Fibroblast of skin of left quadriceps (primary cell): Measurements from ENCODE around the gene PSMG3.
A peak's percentile ranks its signal among the peaks of the same experiment; 100 is the strongest.

Experiments
- DNase-seq, 2 experiments: peaks; one replicate each; pipeline ENCODE4 v3.0.0-alpha.2; 2013; ENCODE audit warnings: low read depth in 2 of 2

Gene PSMG3

DNA sequence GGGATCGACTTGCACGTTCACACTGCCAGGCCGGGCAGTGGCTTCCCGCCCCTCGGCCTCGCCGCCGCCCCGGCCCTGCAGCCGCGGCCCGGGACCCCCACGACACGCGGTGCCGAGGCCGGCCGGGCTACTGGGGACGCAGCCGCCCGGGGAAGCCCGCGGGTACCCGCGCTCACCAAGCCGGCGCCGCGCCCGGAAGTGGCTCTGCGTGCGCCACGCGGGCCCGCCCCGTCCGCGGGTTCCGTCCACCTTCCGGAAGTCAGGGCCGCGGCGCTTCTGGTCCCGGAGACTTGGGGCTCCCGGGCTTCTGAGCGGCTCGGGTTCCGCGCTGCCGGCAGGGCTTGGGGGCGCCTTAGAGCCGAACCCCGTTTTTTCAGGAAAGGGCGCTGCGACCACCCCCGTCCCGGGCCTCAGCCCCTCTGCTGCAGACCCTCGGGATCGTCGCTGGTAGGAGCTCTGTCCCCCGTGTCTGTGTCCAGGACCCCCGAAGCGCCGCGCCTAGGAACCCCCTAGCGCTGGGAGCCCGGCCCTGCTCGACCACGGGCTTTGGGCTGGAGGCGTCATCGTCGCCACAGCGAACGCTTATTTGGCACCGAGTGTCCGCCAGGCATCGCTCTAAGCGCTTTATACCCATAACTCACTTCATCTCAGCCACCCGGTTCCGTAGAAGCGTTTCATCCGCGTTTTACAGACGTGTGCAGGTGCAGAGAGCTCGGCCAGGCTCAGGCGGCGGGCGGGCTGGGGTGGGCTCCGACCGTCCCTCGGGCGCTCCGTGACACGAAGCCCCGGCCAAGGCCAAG lies at the start of gene PSMG3:
Gene PSMG3, minus strand, starts transcription at position 200 of the 800 bp plus-strand sequence. CDS start 693 bp downstream, outside the sequence.
- DNase-seq = peak in 1 of 2 experiments; percentile 71

GRCh38 chr7:1618475-1618874 lies 48.6 kb upstream of the PSMG3 start:
- no peak for DNase-seq

- DNase-seq = no peak
Measured at GRCh38 chr7:1617957-1618356, 48.1 kb upstream of the PSMG3 start.

- no peak for DNase-seq
Measured at GRCh38 chr7:1616741-1617140, 46.9 kb upstream of the PSMG3 start.

DNA sequence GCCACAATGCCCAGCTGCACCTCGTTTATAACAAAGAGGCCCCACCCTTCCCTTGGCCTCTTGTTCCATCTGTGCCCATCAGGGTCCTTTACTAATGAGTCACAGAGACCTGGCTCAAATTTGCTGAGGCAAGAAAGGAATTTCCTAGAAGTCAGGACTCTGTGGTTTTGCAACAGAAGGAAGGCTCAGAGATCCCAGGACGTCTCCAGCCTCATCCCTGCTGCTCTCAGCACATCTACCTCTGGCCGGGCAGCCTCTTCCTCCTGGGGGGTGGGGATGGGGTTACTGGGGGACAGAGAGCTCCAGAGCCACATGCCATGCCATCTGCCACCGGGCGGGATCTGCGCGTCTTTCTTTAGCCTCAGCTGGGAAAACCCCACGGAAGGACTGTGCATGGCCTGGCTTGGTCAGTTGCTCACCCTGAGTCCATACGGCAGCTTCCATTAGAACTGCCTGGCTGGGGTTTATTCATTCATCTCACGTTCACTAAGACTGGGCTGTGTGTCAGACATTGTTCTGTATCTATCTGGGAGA lies 41.9 kb upstream of the PSMG3 start:
- DNase-seq = peak; percentile 34 to 38

DNA sequence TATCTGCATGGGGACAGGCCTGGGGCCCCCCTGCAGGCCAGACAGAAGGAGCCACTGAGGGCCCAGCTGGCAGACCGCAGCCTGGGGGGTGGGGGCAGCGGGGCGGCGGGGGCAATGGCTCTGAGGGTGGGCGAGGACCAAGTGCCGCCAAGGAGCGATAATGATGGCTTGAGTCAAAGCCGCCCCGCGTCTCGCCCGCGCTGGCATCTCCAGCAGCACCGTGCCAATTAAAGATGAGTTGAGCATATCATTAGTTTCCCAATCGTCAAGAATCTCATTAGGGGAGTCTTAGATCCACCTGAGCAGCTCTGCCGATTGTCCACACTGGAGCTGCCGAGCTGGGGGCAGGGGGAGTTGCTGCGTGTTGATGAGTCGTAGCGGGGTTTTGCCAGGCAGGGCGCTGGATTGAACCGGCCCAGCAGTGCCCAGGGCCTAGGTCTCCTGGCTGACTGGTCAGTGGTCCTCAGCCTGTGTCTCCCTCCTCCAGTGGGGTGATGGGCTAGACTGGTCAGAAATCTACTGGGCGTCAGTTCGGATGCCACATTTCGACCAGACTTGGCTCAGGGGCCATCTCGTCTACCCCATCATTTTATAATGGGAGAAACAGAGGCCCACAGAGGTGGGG lies 41.0 kb upstream of the PSMG3 start:
- DNase-seq = no peak

DNA sequence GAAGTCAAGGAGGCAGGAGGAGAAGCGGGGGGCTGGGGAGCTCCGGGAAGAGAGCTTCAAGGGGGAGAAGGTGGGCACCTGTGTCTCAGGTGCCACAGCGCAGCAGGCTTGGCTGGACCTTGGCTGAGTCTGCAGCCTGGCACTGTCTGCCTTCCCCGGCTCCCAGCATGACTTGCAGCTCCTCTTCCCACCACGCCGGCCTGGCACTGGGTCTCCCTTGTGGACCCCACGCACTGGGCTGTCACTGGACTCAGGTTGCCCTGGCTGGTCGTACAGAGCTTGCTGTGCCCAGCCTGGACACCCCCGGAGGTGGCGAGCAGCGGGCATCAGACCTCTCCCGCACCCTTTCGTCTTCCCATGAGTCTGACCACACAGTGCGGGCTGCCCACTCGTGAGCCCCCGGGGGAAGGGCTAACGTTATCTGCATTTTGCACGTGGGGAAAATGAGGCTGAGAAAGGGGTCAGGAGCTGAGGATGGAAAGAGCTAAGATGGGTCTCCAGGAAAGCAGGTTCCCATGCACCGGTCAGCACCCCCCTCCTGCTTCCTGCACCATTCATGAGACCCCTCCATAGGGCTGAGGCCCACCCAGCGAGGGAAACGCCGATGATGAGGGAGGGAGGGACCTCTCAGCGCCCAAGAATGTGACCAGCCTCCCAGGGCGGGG lies 40.3 kb upstream of the PSMG3 start:
- DNase-seq = no peak

DNA sequence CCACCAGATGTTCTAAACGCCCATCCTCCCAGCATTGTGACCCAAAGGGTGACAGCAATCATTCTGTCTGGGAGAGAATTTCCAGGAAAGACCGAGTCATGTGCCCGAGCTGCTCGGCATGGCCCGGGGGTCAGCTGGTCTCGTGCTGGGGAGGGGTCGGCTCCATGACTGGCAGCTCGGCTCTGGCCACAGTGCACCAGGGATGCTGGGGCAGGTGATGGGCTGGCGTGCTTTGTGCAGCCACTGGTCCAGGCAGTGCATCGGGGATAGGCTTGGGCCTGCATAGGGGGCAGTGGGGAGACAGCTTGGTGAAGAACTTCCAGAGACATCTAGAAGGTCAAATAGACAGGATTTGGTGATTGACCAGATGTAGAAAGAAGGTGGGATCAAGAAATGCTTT lies 39.2 kb upstream of the PSMG3 start:
- no peak for DNase-seq

DNA sequence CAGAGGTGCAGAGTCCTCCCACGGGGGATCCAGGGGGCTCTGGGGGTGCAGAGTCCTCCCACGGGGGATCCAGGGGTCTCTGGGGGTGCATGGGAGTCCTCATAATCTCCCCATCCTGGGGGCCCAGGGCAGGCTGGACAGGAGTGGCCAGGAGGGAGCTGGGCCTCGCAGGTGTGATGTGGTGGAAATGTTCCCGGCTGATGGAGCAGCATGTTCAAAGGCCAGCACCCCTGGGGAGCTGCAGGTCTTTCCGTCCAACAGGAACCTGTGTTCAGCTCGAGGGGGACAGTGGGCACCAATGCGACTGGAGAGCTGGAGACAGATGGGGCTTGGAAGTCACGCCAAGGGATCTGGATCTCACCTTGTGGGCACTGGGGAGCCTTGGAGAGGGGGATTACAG lies 38.5 kb upstream of the PSMG3 start:
- DNase-seq = no peak

- DNase-seq = no peak
Measured at GRCh38 chr7:1607696-1608095, 37.9 kb upstream of the PSMG3 start.

GRCh38 chr7:1607001-1607400 lies 37.2 kb upstream of the PSMG3 start:
- DNase-seq = no peak

DNA sequence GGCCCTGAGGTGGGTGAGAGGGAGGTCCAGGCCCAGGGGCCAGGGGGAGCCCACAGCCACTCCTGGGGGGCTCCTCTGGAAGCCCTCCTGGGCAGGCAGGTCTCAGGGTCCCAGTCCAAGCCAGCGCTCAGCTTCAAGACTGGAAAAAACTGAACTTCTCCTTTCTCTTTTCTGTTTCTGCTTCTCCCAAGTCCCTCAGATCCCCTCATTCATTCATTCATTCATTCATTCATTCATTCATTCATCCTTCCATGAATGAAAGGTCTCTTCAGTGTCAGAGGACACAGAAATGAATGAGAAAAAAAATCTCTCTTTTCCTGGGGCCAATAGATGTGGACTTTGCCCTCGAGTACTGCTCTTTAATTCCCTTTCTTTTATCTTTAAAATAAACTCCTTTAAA lies 34.6 kb upstream of the PSMG3 start:
- DNase-seq = no peak

DNA sequence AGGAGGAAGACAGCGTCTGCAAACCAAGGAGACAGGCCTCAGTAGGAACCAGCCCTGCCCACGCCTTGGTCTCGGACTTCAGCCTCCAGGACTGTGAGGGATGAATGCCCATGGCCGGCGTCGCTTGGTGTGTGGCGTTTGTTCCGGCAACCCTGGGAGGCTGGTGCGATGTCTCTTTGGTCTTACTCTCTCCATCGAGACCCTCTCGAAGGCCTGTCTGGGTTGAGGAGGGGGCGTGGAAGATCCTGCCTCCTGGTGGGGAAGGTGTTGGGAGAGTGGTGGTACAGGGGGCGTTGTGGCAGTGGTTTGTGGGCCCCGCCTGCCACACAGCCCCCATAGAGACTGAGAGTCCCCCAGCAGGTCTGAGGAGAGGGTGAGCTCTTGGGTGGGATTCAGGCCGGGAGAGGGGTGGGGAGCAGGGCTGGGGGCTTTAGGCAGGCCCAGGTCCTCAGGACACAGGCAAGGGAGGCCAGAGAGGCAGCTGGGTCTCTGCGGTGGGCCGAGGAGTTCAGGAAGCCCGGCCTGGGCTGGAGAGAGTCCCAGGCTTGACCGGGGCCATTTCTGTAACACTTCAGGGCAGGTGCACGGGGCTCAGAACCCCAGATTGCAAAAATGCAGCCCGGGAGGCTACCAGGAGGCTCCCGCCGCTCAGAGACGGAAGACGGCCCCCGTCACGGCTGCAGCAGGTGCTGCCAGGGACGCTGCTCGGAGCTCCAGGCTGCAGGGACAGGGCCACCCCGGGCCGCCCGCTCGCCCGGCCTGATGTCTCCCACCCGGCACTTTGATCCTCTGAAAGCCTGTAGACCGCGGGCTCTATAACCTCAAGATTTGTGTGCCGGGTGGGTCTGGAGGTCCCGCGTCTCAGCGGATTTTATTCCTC lies 33.8 kb upstream of the PSMG3 start:
- no peak for DNase-seq

DNA sequence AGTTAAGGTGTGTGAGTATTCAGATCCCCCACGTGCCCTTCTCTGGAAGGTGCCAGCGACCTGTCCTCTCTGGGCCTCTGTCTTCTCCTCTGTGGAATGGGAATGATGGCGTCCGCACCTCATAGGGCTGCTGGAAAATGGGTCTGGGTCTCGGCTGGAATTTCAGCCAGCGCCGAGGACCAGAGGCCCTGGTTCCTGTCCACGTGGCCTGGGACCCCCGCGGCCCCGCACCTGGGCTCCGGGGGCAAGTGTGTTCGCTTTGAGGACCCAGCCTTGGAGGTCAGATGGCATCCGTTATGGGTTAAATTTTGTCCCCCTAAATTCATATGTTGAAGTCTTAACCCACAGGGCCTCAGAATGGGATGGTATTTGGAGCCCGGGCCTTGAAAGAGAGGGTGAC lies 32.6 kb upstream of the PSMG3 start:
- no peak for DNase-seq

DNA sequence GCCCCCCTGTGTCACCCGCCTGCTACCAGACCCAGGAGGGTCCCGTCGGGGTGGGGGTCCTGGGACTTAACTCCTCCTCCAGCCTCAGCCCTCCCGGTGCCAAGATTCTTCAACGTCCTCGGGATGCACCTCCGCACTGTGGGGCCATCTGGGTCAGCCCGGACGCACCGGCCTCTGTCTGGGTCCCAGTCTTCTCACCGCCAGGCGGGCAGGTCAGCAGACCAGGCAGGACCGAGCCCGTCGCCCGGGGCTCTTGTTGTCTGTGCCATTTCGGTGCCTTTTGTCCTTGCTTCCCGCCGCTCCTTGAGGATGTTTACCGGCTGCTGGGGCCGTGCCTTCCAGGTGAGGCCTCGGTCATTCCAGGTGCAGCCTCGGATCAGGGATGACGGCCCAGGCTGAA lies 32.1 kb upstream of the PSMG3 start:
- DNase-seq = no peak

DNA sequence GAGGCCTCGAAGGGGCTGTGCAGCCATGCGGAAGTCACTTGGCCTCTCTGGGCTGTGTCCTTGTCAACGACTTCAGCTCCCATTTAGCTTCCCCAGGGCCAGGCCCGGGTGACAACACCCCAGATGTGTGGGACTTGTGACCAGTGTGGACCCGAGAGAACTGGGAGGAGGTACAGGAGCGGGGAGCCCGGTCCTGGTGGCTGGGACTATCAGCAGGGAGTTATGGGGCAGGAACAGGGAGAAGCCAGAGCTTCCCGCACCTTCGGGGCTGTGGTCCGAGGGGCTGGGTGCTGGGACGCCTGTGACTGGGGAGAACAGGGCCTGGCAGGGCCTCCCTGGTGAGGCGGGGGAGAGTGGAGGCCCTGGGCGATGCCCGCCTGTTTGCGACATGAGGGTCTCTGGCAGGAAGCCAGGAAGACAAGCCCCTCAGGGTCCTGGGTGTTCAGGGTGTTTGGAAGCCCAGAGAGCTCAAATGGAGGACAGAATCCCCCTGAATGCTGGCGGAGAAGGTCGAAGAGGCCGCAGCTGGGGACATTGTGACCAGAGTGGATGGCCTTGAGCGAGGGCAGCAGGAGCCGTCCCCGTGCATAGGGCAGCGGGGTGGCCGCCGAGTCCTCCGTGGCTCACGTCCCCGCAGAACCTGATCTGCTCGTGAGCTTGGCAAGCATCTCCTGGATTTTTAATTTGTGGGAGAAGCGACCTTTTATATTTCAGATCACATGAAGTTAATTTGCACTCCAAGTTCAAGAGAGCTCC lies 30.0 kb upstream of the PSMG3 start:
- no peak for DNase-seq

GRCh38 chr7:1598961-1599639 lies 29.3 kb upstream of the PSMG3 start:
- DNase-seq = no peak

GRCh38 chr7:1598286-1598685 lies 28.5 kb upstream of the PSMG3 start:
- no peak for DNase-seq

- no peak for DNase-seq
Measured at GRCh38 chr7:1597791-1598190, 28.0 kb upstream of the PSMG3 start.

- no peak for DNase-seq
Measured at GRCh38 chr7:1597066-1597760, 27.4 kb upstream of the PSMG3 start.
